HG03095 (cell line): ENCODE data around the gene ARID1B.

Source experiments
- ATAC-seq: cut with Tn5 transposase; IDR thresholded peaks from one replicate; pipeline ENCODE4 v1.9.1; 2021; ENCODE audit warnings: moderate library complexity; ENCODE audit not compliant: unreplicated experiment

Gene ARID1B

GRCh38 chr6:156901309-156902019, 124.3 kb downstream of the ARID1B start:
- no peak for ATAC-seq

GRCh38 chr6:156902782-156903181, 125.6 kb downstream of the ARID1B start:
- ATAC-seq = no peak

GRCh38 chr6:156904176-156904967, 127.2 kb downstream of the ARID1B start:
- no peak for ATAC-seq

GRCh38 chr6:156905801-156906200, 128.6 kb downstream of the ARID1B start:
- ATAC-seq = no peak

DNA sequence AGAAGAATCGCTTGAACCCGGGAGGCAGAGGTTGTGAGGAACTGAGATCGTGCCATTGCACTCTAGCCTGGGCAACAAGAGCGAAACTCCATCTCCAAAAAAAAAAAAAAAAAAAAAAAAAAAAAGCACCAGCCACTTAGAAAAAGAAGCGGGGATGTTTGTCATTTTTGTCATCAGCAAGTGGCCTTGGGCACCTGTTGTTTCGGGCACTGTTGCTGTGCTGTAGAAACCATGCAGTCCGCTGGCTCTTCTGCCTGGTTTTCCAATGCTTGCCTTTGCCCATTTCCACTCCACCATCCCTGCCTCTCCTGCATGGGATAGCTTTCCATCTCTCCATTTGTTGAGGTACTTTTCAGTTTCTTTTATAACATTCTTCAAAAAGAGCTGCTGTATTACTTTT, 129.3 kb downstream of the ARID1B start:
- no peak for ATAC-seq

DNA sequence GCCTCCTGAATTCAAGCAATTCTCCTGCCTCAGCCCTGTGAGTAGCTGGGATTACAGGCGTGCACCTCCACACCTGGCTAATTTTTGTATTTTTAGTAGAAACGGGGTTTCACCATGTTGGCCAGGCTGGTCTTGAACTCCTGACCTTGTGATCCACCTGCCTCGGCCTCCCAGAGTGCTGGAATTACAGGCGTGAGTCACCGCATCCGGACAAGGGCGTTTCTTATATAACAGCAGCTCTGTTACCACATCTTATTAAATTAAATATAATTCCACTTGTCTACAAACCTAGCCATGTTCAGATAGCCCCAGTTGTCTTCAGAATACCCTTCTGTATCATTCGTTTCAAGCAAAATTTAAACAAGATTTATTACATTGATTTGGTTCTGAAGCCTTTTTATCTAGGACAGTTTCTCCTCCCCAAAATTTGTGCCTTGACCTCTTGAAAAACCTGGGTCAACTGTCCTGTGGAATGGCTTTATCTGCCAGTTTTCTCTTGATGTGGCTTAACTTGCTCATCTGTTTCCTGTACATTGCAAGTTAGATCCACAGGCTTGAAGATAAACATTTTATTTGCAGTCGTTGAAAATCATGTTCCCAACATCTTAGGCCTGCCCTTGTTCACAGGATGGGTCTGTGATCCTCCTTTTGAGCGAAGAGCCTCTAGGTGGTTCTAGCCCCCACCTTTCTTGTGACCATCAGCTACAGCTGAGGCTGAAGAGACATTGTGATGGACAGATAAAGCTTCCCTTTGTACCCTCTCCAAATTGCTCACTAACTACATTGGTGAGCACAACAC, 132.2 kb downstream of the ARID1B start:
- ATAC-seq = no peak

- no peak for ATAC-seq
Observed at GRCh38 chr6:156910011-156910334, 132.8 kb downstream of the ARID1B start.

DNA sequence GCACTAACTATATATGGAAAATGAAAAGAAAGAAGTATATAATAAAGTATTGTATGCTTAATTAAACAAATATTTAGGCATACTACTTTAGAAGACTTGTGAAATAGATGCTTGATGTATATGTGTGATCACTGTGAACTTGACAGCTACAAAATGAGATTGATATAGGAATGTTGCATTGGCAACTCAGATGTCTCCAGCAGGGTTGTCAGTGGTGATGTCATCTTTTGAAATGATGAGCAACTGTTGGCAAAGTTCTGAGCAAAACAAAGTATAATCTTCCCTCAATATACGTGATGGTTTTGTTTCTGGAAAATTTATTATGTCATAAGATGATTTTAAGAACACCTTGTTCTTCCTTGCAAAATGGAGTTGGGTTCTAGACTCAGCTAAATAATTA, 133.8 kb downstream of the ARID1B start:
- ATAC-seq = no peak

DNA sequence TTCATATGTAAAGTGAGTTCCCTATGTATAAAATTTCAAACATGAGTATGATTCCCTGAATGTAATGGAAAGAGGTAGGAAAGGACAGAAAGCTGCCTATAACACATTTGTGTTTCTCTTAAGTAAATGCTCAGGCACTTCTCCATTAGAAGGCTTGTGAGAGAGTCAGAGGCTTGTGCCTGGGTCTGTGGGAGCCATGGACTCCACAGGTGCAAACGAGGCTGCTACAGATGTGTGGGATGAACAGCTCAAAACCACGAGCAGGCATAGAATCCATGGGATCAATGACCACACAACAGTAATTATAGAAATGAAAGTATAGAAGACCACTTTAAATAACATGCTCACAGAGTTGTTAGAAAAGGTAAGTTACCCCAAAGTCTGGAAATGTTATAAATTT, 134.4 kb downstream of the ARID1B start:
- no peak for ATAC-seq

DNA sequence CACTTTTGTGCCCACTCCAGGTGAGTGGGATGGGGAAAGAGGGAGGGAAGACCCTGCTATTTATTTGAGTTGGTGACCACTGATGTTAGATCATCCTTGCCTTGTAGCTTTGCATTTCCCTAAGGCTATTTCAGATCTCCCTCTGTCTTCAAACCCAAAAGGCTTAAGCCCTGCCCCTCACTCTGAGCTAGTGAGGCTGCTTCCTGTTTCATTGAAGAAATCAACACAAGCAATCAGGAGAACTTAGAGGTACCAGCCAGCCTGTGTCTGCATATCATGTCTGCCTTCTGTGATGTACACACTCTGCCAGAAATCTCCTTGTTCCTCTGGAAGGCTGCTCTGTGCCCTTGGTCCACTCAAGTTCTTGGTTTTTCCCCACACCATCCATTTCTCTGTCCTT, 135.3 kb downstream of the ARID1B start:
- ATAC-seq = no peak

DNA sequence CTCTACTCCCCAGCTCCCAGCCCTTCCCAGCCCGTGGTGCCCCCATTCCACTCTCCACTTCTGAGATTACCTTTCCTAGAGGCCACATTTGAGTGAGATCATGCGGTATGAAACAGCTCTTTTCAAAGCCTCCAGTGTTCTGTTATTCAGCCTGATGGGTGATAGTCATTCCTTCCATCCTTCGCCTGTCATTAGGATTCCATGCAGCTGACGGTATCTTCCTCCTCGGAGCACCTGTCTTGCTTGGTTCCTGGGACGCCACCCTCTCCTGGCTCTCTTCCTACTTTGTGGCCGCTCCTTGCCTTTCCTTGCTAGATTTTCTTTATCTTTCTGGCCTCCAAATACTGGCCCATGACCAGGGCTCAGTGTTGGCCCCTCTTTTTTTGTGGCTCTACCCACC, 137.0 kb downstream of the ARID1B start:
- ATAC-seq = no peak

DNA sequence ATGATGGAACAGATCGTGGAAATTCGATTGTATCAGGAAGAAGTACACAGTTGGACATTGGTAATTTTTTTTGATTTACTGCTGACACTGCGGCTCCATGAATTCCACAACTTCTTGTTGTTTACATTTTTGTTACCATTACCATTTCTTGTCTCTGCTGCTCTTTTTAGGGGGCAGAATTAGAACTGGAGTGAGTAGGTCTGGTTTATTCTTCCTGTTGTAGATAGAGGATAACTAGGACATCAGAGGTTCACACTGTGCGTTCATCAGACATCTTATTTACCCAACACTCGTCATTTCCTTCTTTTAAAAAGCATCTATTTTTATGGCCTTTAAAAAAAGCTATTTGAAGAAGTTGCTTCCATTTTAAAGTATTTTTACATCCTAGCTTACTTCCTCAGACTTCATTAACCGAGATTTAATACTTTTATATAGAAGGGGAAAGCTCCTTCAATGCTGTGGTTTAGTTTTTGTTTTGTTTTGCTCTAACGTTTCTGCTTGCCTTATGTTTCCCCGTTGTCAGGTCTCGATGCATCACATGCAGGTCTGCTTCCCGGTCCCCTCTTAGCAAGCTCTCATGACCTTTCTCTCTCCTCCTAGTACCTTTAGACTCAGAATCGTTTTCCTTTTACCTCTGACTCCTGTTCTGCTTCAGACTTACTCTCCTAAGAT, 139.1 kb downstream of the ARID1B start:
- ATAC-seq = no peak

DNA sequence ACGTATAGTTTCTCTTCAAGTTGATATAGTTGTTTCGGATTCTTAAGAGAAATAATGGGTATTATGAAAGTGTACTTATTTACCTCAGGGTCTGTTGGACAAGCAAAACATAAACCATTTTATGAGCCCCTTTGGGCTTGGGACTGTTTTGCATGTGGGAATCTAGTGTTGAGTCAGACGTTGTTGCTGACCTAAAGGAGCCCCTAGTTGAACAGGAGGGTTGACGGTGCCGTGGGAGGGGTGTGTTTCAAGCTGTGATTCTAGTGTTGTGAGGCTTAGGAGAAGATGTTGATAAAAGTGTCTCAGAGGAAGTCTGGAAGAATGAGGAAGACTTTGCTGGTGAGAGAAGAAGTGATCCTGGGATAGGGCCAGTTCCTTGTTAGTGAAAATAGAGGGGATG, 140.0 kb downstream of the ARID1B start:
- ATAC-seq = peak; percentile 67

GRCh38 chr6:156918647-156919046, 141.5 kb downstream of the ARID1B start:
- no peak for ATAC-seq

DNA sequence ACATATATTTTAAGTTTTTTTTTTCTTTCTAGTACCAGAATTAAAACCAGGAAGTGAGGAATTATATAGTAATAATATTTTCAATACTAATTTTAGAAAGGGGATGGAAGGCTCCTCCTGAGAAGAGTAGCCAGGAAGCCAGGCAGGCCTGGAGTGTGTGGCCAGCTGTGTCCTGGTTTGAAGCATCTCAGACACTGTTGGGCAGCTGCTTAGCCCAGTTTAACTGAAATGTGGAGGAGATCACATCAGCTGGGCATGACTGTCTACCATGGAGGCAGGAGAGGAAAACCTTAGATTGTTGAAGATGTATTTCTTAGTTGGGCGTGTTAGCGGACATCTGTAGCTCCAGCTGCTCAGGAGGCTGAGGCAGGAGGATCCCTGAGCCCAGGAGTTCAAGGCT, 142.2 kb downstream of the ARID1B start:
- ATAC-seq = no peak

DNA sequence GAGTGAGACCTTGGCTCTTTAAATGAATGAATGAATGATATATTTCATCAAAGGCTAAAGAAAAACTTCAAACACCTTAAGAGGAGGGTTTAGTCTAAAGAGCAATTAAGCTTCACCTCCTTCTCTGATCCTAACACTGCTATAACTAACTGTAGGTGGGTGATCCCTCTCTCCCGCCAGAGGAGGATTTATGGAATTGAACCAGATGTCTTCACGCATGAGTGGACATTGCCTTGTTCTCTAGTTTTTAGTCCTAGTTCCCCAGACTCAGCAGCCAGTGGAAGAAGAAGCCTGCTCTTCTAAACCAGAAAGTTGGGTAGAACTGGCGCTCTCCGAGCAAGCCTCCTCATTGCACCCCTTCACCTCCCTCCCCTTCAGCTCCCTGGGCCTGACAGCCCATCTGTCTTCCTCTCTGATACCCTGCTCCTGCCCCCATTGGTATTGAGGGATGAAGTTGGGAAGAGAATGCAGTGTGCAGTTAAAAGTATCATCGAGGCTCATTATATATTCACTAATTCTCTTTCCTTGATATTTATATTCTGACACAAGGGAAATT, 142.7 kb downstream of the ARID1B start:
- no peak for ATAC-seq

- ATAC-seq = no peak
Observed at GRCh38 chr6:156924246-156924645, 147.1 kb downstream of the ARID1B start.

GRCh38 chr6:156925026-156925425, 147.8 kb downstream of the ARID1B start:
- ATAC-seq = no peak

DNA sequence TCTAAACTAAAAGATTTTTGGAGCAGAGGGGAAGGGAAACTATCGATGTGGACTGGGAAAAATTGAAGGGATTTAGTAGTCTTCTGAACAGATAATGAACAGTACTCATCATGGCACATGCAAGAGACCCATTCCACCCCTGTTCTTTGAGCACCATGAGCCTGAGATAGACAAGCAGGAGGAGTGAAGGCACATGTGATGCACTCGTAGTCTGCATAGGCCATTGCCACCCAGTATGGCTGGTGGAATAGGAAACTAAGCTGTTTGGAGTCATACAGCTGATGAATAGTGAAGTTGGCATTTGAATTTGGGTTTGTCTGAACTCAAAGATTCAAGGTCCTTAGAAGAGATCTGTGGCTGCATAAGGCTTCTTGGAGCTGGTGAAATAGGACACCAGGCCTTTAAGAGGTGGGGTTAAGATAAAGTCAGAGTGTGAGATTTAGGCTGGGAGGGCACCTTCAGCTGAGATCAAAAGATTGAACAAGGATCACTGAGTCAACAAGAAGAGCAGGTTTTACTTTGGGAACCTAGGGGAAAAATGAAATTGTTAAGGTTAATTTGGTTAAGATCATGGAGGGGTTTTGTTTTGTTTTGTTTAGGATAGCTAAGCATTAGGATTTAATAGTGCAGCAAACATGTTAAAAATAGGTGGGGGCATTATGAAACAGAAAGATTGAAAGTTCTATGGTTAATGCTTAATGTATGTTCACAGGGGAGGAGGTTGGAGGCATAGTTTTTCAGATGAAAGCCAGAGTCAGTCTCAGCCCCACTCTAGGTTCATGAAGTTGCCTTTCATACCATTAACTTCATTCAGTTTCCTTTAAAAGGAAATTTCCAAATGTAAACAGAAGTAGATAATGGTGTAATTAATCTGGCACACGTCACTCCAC, 148.8 kb downstream of the ARID1B start:
- peak; percentile 76 for ATAC-seq

- no peak for ATAC-seq
Observed at GRCh38 chr6:156928126-156928525, 150.9 kb downstream of the ARID1B start.
